ENCODE measurements around the gene AURKA. TPM values are rescaled to one million over a fixed set of nuclear protein-coding genes. Genes with fewer than 3 reads are reported as not detected.

The AURKA gene
- total RNA-seq, 2 experiments from 2014 or later = 63.2 to 105 TPM

- no TSS peak for BruUV-seq (replicated peaks)
Measured at GRCh38 chr20:56383334-56383733, 8.7 kb downstream of the AURKA start.

GRCh38 chr20:56382696-56383095 lies 9.3 kb downstream of the AURKA start:
- no TSS peak for BruUV-seq (replicated peaks)
- Histone ChIP-seq H3K4me2 (ENCODE audit: low read length) (no peak overlapping the region), H3K9me3 (ENCODE audit: low read length) (no peaks in the 10 kb centered on the region), H3K36me3 (ENCODE audit: insufficient read depth, low read length) (peaks cover 99% of the 10 kb centered on the region), H3K9me2 (ENCODE audit: insufficient read depth, low read length) (no peaks in the 10 kb centered on the region), H4K20me1 (ENCODE audit: insufficient read depth, low read length) (peaks cover 21% of the 10 kb centered on the region), H3K79me2 (ENCODE audit: insufficient read depth, low read depth, low read length) (peaks cover 74% of the 10 kb centered on the region), H3K4me1 (ENCODE audit: insufficient read depth, low read length, poor library complexity, severe bottlenecking) (peaks cover 5% of the 10 kb centered on the region), H3K27ac (ENCODE audit: low read depth, low read length, poor library complexity, severe bottlenecking) (no peak overlapping the region), H3K4me3 (ENCODE audit: low read depth, low read length, poor library complexity, severe bottlenecking) (no peak overlapping the region), H2AFZ (ENCODE audit: low read length) (no peak overlapping the region)
- POLR2A ChIA-PET = no interaction called here
- no peak for DNase-seq (ENCODE audit: low spot score)
- intact Hi-C loops (cut with micrococcal nuclease; ENCODE audit: unreplicated experiment) = no loop called here
- CTCF ChIA-PET (ENCODE audit: unreplicated experiment) = no interaction called here
- no peak for TF ChIP-seq EZH2phosphoT487 (IDR thresholded peaks at IDR 0.05; ENCODE audit: borderline replicate concordance, low read depth, low read length)
- no peak for TF ChIP-seq CTCF (conservative IDR thresholded peaks at IDR 0.05; ENCODE audit: low read length)

More at GRCh38 chr20:56383334-56383733, 8.7 kb downstream of the AURKA start:
- Histone ChIP-seq H3K9me2 (ENCODE audit: insufficient read depth, low read length) (no peaks in the 10 kb centered on the region), H3K27ac (ENCODE audit: low read depth, low read length, poor library complexity, severe bottlenecking) (no peak overlapping the region), H3K4me1 (ENCODE audit: insufficient read depth, low read length, poor library complexity, severe bottlenecking) (peaks cover 5% of the 10 kb centered on the region), H3K4me2 (ENCODE audit: low read length) (no peak overlapping the region), H3K79me2 (ENCODE audit: insufficient read depth, low read depth, low read length) (peaks cover 74% of the 10 kb centered on the region), H3K4me3 (ENCODE audit: low read depth, low read length, poor library complexity, severe bottlenecking) (no peak overlapping the region), H3K36me3 (ENCODE audit: insufficient read depth, low read length) (peaks cover 99% of the 10 kb centered on the region), H3K9me3 (ENCODE audit: low read length) (no peaks in the 10 kb centered on the region), H4K20me1 (ENCODE audit: insufficient read depth, low read length) (peaks cover 15% of the 10 kb centered on the region), H2AFZ (ENCODE audit: low read length) (no peak overlapping the region)
- ChIA-PET POLR2A (no interaction called here), CTCF (ENCODE audit: unreplicated experiment) (no interaction called here)
- DNase-seq (ENCODE audit: low spot score) = no peak
- no peak for TF ChIP-seq CTCF (conservative IDR thresholded peaks at IDR 0.05; ENCODE audit: low read length)
- TF ChIP-seq EZH2phosphoT487 (IDR thresholded peaks at IDR 0.05; ENCODE audit: borderline replicate concordance, low read depth, low read length) = no peak
- intact Hi-C loops (cut with micrococcal nuclease; ENCODE audit: unreplicated experiment) = no loop called here

- Histone ChIP-seq H3K4me2 (ENCODE audit: low read length) (no peak overlapping the region), H4K20me1 (ENCODE audit: insufficient read depth, low read length) (peaks cover 21% of the 10 kb centered on the region), H3K4me1 (ENCODE audit: insufficient read depth, low read length, poor library complexity, severe bottlenecking) (peaks cover 5% of the 10 kb centered on the region), H2AFZ (ENCODE audit: low read length) (no peak overlapping the region), H3K9me3 (ENCODE audit: low read length) (no peaks in the 10 kb centered on the region), H3K79me2 (ENCODE audit: insufficient read depth, low read depth, low read length) (peaks cover 74% of the 10 kb centered on the region), H3K27ac (ENCODE audit: low read depth, low read length, poor library complexity, severe bottlenecking) (no peak overlapping the region), H3K9me2 (ENCODE audit: insufficient read depth, low read length) (no peaks in the 10 kb centered on the region), H3K36me3 (ENCODE audit: insufficient read depth, low read length) (peaks cover 99% of the 10 kb centered on the region), H3K4me3 (ENCODE audit: low read depth, low read length, poor library complexity, severe bottlenecking) (no peak overlapping the region)
- BruUV-seq (replicated peaks) = no TSS peak
- CTCF ChIA-PET (ENCODE audit: unreplicated experiment) = no interaction called here
- intact Hi-C loops (cut with micrococcal nuclease; ENCODE audit: unreplicated experiment) = no loop called here
- POLR2A ChIA-PET = interaction anchor here (0.7 kb wide), 1 partner anchor 9 kb away, joined by 3 read pairs; no protein-coding TSS in a partner anchor
- no peak for TF ChIP-seq CTCF (conservative IDR thresholded peaks at IDR 0.05; ENCODE audit: low read length)
- no peak for DNase-seq (ENCODE audit: low spot score)
Measured at GRCh38 chr20:56381501-56381900, 10.5 kb downstream of the AURKA start.

Data from OCI-LY7 (cell line).